Measurements from ENCODE around the gene DSP.

Gene DSP

GRCh38 chr6:7572213-7572943 lies 30.9 kb downstream of the DSP start:
- TF ChIP-seq CTCF (IDR thresholded peaks at IDR 0.05; ENCODE audit: low read depth, low read length), result no peak
- no peak for TF ChIP-seq EZH2phosphoT487 (IDR thresholded peaks at IDR 0.05; ENCODE audit: low read depth)
- no peaks in the 10 kb centered on the region for H3K36me3 ChIP-seq (replicated peaks; ENCODE audit: low read depth, low read length)
- H2AFZ ChIP-seq (ENCODE audit: low read depth, low read length), result no peak overlapping the region

GRCh38 chr6:7574500-7574899 lies 33.0 kb downstream of the DSP start:
- no peak overlapping the region for H3K9ac ChIP-seq (ENCODE audit: low read length)
- peaks cover 30% of the 10 kb centered on the region for H3K27me3 ChIP-seq (ENCODE audit: low read depth, low read length)
- H3K36me3 ChIP-seq (replicated peaks; ENCODE audit: low read depth, low read length), result no peaks in the 10 kb centered on the region

More at GRCh38 chr6:7572213-7572943, 30.9 kb downstream of the DSP start:
- Histone ChIP-seq H3K4me2 (ENCODE audit: low read length) (no peak overlapping the region), H3K4me1 (ENCODE audit: low read length) (no peaks in the 10 kb centered on the region), H3K4me3 (ENCODE audit: low read length) (no peak overlapping the region), H3K9me3 (ENCODE audit: insufficient read depth, low read length) (no peaks in the 10 kb centered on the region), H4K20me1 (ENCODE audit: insufficient read depth, low read length) (no peaks in the 10 kb centered on the region), H3K27me3 (ENCODE audit: low read depth, low read length) (peaks cover 32% of the 10 kb centered on the region), H3K79me2 (ENCODE audit: low read length) (no peaks in the 10 kb centered on the region), H3K9ac (ENCODE audit: low read length) (no peak overlapping the region), H3K27ac (ENCODE audit: low read length) (no peak overlapping the region)

GRCh38 chr6:7578516-7578915 lies 37.0 kb downstream of the DSP start:
- Histone ChIP-seq H3K4me2 (ENCODE audit: low read length) (no peak overlapping the region), H4K20me1 (ENCODE audit: insufficient read depth, low read length) (no peaks in the 10 kb centered on the region), H3K27ac (ENCODE audit: low read length) (no peak overlapping the region), H3K9me3 (ENCODE audit: insufficient read depth, low read length) (no peaks in the 10 kb centered on the region), H3K36me3 (replicated peaks; ENCODE audit: low read depth, low read length) (no peaks in the 10 kb centered on the region), H3K4me1 (ENCODE audit: low read length) (peaks cover 5% of the 10 kb centered on the region), H3K4me3 (ENCODE audit: low read length) (no peak overlapping the region), H2AFZ (ENCODE audit: low read depth, low read length) (no peak overlapping the region), H3K9ac (ENCODE audit: low read length) (no peak overlapping the region), H3K27me3 (ENCODE audit: low read depth, low read length) (peaks cover 23% of the 10 kb centered on the region), H3K79me2 (ENCODE audit: low read length) (no peaks in the 10 kb centered on the region)
- TF ChIP-seq CTCF (IDR thresholded peaks at IDR 0.05; ENCODE audit: low read depth, low read length) (no peak), EZH2phosphoT487 (IDR thresholded peaks at IDR 0.05; ENCODE audit: low read depth) (no peak)

More at GRCh38 chr6:7574500-7574899, 33.0 kb downstream of the DSP start:
- H3K4me3 ChIP-seq (ENCODE audit: low read length), result no peak overlapping the region
- no peak overlapping the region for H2AFZ ChIP-seq (ENCODE audit: low read depth, low read length)
- H3K4me1 ChIP-seq (ENCODE audit: low read length), result peaks cover 4% of the 10 kb centered on the region
- no peaks in the 10 kb centered on the region for H3K79me2 ChIP-seq (ENCODE audit: low read length)
- H3K4me2 ChIP-seq (ENCODE audit: low read length), result no peak overlapping the region
- no peaks in the 10 kb centered on the region for H3K9me3 ChIP-seq (ENCODE audit: insufficient read depth, low read length)
- TF ChIP-seq CTCF (IDR thresholded peaks at IDR 0.05; ENCODE audit: low read depth, low read length) (no peak), EZH2phosphoT487 (IDR thresholded peaks at IDR 0.05; ENCODE audit: low read depth) (no peak)
- H3K27ac ChIP-seq (ENCODE audit: low read length), result no peak overlapping the region
- no peaks in the 10 kb centered on the region for H4K20me1 ChIP-seq (ENCODE audit: insufficient read depth, low read length)

GRCh38 chr6:7578931-7579330 lies 37.5 kb downstream of the DSP start:
- peaks cover 21% of the 10 kb centered on the region for H3K27me3 ChIP-seq (ENCODE audit: low read depth, low read length)

More at GRCh38 chr6:7578931-7579330, 37.5 kb downstream of the DSP start:
- Histone ChIP-seq H3K79me2 (ENCODE audit: low read length) (no peaks in the 10 kb centered on the region), H2AFZ (ENCODE audit: low read depth, low read length) (no peak overlapping the region), H3K4me1 (ENCODE audit: low read length) (peaks cover 5% of the 10 kb centered on the region), H3K4me3 (ENCODE audit: low read length) (no peak overlapping the region), H3K9ac (ENCODE audit: low read length) (no peak overlapping the region), H3K36me3 (replicated peaks; ENCODE audit: low read depth, low read length) (no peaks in the 10 kb centered on the region), H3K4me2 (ENCODE audit: low read length) (no peak overlapping the region), H3K27ac (ENCODE audit: low read length) (no peak overlapping the region), H4K20me1 (ENCODE audit: insufficient read depth, low read length) (no peaks in the 10 kb centered on the region), H3K9me3 (ENCODE audit: insufficient read depth, low read length) (no peaks in the 10 kb centered on the region)
- TF ChIP-seq EZH2phosphoT487 (IDR thresholded peaks at IDR 0.05; ENCODE audit: low read depth) (no peak), CTCF (IDR thresholded peaks at IDR 0.05; ENCODE audit: low read depth, low read length) (no peak)

Data from OCI-LY3 (cell line).